Right lung (tissue), 5 donors: ENCODE measurements around the gene TTBK1. TPM values are rescaled to one million over a fixed set of nuclear protein-coding genes. Genes with fewer than 3 reads are reported as not detected.

Experiments
- DNase-seq, 2 donors: peaks; one replicate each; pipeline ENCODE4 v3.0.0-alpha.2; 2013
- polyA plus RNA-seq, 5 donors: library from polyadenylated mRNA; unstranded; fragments of 120-200 nt; gene quantifications; one replicate each; pipeline versions ENCODE4 v1.2.1 to v1.2.3, GENCODE V29; 2013; ENCODE audit warnings: inconsistent platforms in 1 of 5, low replicate concordance in 1 of 5; ENCODE audit not compliant: insufficient read length in 5 of 5, insufficient read depth in 1 of 5

TTBK1 gene
- polyA plus RNA-seq, 5 donors = 0.27 to 0.87 (median 0.56) TPM

GRCh38 chr6:43222418-43223059 is 20.7 kb upstream of the TTBK1 start:
- no peak for DNase-seq

- DNase-seq = no peak
Observed at GRCh38 chr6:43223175-43223574, 20.1 kb upstream of the TTBK1 start.

GRCh38 chr6:43226192-43226851 is 17.0 kb upstream of the TTBK1 start:
- DNase-seq = no peak

DNA sequence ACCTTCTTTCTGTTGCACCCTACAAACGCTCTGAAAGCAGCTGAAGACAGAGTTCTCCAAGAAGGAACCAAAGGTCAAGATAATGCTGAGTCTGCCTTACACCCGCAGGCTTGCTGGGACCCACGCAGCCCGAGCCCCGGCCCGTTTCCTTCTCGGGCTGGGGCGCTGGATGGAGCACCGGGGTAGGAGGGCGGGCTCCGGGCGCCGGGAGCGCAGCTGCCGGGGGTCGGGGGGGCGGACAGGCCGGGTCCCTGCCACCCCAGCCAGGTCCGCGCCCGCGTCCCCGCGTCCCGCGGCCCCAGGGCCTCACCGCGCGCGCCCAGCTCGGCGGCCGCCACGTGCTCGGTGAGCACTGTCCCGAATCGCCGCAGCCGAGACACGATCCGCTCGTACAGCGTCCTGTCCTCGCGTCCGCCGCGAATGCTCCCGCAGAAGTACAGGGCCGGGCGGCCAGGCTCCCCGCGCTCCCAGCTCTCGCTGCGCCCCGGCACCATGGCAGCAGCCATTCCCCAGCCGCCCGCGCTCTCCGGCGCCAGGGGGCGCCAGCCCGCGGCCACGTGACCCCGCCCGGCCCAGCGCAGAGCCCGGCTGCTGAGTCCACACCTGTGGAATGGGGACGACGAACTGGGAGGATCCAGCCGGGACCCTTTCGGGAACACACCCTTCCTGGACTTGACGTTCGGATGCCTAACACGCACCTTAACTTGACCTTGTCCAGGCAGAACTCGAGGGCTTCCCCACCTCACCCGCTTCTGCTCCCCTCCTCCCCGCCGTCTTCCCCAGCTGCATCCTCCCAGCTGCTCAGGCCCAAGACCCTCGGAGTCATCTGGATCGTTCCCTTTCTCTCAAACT is 14.1 kb upstream of the TTBK1 start, which contains the start of gene DNPH1:
DNPH1 (minus strand) TSS at position 531 of the 852 bp plus-strand sequence; CDS start at position 506, 25 bp downstream.
- DNase-seq = peak; percentile 76 to 77

DNA sequence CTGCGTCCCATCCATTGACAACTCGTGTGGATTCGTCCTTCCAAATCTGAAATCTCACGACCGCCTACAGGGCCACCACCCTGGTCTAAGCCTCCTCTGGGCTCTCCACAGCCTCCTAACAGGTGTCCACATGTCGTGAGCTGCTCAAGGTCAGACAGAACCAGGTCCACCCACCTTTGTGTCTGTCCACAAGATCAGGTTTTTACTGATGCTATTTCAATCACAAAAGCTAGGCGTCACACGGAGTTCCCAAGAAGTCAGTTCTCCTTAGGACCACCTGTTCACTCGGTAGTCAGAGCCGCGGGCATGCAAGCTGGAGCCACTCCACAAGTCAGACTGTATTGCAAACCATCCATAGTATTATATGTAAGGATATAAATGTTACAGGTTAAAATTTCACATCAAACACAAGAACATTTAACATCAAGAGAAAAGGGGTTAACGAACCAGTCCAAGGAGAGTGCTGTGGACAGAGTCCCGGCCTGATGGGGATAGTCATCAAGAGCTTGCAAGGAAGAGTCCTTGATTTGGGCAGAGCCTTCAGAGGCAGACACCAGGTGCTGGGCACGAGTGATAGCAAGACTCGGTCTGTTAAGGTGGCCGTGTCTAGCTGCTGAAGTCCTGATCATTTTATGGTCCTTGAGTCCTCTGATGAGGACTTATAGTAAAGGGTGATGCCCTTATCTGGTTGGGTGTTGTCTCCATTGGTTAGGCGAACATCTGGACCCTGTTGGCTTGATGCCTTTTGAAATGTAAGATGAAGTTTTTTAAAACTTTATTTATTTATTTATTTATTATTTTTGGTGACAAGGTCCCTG is 13.3 kb upstream of the TTBK1 start:
- DNase-seq = no peak

DNA sequence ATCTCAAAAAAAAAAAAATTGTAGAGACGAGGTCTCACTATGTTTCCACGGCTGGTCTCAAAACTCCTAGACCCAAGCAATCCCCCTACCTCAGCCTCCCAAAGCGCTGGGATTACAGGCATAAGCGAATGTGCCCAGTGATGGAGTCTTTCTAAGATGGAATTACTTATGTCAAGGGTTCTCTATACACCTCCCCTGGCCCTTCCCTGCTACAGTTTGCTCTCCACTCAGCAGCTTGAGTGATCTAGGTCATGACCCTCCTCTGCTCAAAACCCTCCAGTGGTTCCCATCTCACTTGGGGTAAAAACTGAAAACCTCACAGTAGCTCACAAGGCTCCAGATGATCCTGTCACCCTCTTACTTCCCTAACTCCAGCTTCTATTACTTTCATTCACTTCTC is 12.2 kb upstream of the TTBK1 start:
- no peak for DNase-seq

- no peak for DNase-seq
Observed at GRCh38 chr6:43231735-43232450, 11.4 kb upstream of the TTBK1 start.

- no peak for DNase-seq
Observed at GRCh38 chr6:43235841-43236240, 7.4 kb upstream of the TTBK1 start.

GRCh38 chr6:43239054-43239453 is 4.2 kb upstream of the TTBK1 start:
- no peak for DNase-seq

GRCh38 chr6:43240950-43241349 is 2.3 kb upstream of the TTBK1 start:
- DNase-seq = no peak

DNA sequence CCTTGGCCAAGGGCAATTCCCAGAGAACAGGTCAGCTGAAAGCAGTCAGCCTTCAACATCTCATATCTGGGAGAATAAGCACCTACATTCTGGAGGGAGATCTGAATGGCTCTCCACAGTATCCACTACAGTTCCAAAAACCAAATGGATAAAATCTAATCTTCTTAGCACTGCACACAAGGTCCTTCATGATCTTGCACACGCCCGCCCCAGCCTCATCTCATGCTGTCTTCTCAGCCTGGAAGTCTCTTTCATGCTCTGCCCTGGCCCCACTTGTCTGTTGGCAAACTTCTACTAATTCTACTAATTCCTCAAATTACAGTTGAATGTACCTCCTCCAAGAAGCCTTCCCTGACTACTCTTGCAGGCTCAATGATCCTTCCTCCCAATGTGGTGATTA is 1.8 kb upstream of the TTBK1 start:
- DNase-seq = no peak

GRCh38 chr6:43243664-43244321 is 512 bp downstream of the TTBK1 start:
- DNase-seq = no peak

- DNase-seq = peak; percentile 30 to 34
Observed at GRCh38 chr6:43246301-43247113, 3.2 kb downstream of the TTBK1 start.

GRCh38 chr6:43247114-43247999 is 4.1 kb downstream of the TTBK1 start:
- DNase-seq = peak in 1 of 2 donors; percentile 51

DNA sequence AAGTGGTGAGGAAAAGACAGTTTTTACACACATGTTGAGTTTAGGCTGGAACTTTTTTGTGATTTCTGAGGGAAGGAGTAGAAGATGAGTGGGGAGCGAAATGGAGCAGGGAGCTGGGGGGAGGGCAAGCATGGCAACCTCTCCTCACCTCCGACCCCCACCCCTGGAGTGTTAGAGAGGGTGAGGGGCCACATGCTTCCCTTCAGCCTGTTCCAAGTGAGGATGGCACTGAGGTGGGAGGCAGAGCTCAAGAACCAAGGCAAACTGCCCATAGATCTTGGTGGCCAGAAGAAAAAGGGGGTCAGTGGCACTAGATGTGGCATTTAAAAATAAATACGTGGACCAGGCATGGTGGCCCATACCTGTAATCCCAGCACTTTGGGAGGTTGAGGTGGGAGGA is 4.8 kb downstream of the TTBK1 start:
- DNase-seq = no peak

DNA sequence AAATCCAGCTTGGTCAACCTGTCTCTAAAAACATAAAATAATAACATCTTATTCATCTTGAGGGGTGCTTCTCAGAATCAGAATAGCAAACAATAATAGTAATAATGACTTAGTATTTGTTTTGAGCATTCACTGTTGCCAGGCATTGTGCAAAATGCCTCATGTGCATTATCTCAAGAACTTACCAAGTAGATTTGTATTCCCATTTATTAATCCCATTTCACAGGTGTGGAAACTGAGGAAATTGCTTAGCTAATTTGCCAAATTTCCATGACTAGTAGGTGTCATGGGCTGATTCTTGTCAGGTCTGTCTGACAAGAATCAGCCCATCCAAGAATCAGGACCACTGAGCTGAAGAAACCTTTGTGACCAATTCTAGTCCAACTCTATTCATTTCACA is 5.5 kb downstream of the TTBK1 start:
- DNase-seq = no peak

DNA sequence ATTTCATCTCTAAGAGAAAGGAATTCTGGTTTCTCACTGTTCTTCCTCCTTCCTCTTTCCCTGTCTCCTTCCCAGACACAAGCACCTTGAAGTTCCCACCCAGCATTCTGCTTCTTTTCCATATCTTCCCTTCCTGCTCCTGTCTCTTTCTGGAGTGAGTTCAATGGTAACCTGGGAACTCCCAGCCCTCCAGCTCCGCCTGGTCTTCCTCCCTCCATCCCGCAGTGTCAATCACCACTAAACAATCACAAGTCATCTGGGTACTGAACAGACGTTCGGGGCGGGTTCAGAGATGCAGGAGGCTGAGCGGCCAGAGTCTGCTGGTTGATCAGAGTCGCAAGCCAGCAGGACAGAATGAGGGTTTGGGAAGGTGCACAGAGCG is 7.7 kb downstream of the TTBK1 start:
- DNase-seq = no peak

- no peak for DNase-seq
Observed at GRCh38 chr6:43253401-43253800, 10.1 kb downstream of the TTBK1 start.
